Activated CD8-positive, alpha-beta T cell treated with anti-CD3 and anti-CD28 coated beads for 36 hours (primary cell): ENCODE measurements around the gene DDX41. TPM values are rescaled to one million over a fixed set of nuclear protein-coding genes. Genes with fewer than 3 reads are reported as not detected.

Source experiments
- ATAC-seq: fragments of 200-7000 bp; cut with Tn5 transposase; one replicate; pipeline ENCODE4 v1.10.0; 2021; ENCODE audit warnings: mild to moderate bottlenecking, moderate library complexity
- CTCF ChIA-PET: fragments of 350-600 bp; sonication (Branson Sonifier 250); formaldehyde crosslinking; loops from one replicate; lab custom pipeline; 2021; ENCODE audit warnings: antibody characterized with exemption; lab: Charles Lee
- POLR2A ChIA-PET: fragments of 350-600 bp; sonication (Branson Sonifier 250); formaldehyde crosslinking; loops from one replicate; lab custom pipeline; 2021; ENCODE audit warnings: antibody characterized with exemption; lab: Charles Lee
- DNase-seq: peaks from one replicate; pipeline ENCODE4 v3.0.0-alpha.2; 2020
- H3K27ac Mint-ChIP-seq: one replicate; pipeline ENCODE4 v1.8.0; 2021; ENCODE audit warnings: mild to moderate bottlenecking, mixed read lengths
- H3K27me3 Mint-ChIP-seq: one replicate; pipeline ENCODE4 v1.8.0; 2021; ENCODE audit warnings: mixed read lengths
- H3K36me3 Mint-ChIP-seq: one replicate; pipeline ENCODE4 v1.8.0; 2021; ENCODE audit warnings: low read depth, mixed read lengths
- H3K4me1 Mint-ChIP-seq: one replicate; pipeline ENCODE4 v1.8.0; 2021; ENCODE audit warnings: low read depth, mixed read lengths
- H3K4me3 Mint-ChIP-seq: one replicate; pipeline ENCODE4 v1.8.0; 2021; ENCODE audit warnings: mild to moderate bottlenecking, moderate library complexity, mixed read lengths
- H3K9me3 Mint-ChIP-seq: one replicate; pipeline ENCODE4 v1.8.0; 2021; ENCODE audit warnings: mixed read lengths
- CTCF ChIP-seq: fragments of 200-600 bp; IDR thresholded peaks from one replicate; pipeline ENCODE4 v1.8.0; 2022; ENCODE audit warnings: antibody characterized with exemption, mild to moderate bottlenecking
- intact Hi-C: fragments of 100-400 bp; cut with micrococcal nuclease; formaldehyde crosslinking; loops from one replicate; pipeline ENCODE4 v1.10.0; 2022
- total RNA-seq, 2 experiments: library from RNA; stranded (reverse); gene quantifications; one replicate each; pipeline ENCODE4 v1.2.3, GENCODE V29; 2021

The DDX41 gene
- total RNA-seq, 2 experiments from 2014 or later, result 226 to 228 TPM

GRCh38 chr5:177555665-177556064 is 38.9 kb upstream of the DDX41 start:
- ChIA-PET CTCF (interaction anchor here (0.7 kb wide), 1 partner anchor 906 kb away, joined by 3 read pairs; no protein-coding TSS in a partner anchor), POLR2A (interaction anchor here (0.7 to 0.8 kb wide), 2 partner anchors 37 to 60 kb away, joined by 3 to 5 read pairs; no protein-coding TSS in a partner anchor)
- peaks cover 17% of the 10 kb centered on the region for H3K36me3 Mint-ChIP-seq
- DNase-seq, result no peak
- peaks cover 30% of the 10 kb centered on the region for H3K4me1 Mint-ChIP-seq
- no peaks in the 10 kb centered on the region for H3K9me3 Mint-ChIP-seq
- no peak overlapping the region for H3K27ac Mint-ChIP-seq
- H3K4me3 Mint-ChIP-seq, result no peak overlapping the region
- intact Hi-C loops, result no loop called here
- no peak for TF ChIP-seq CTCF
- H3K27me3 Mint-ChIP-seq, result no peaks in the 10 kb centered on the region
- ATAC-seq, result no peak

GRCh38 chr5:177555228-177555627 is 38.5 kb upstream of the DDX41 start:
- H3K27ac Mint-ChIP-seq, result no peak overlapping the region
- no peaks in the 10 kb centered on the region for H3K27me3 Mint-ChIP-seq
- no peaks in the 10 kb centered on the region for H3K9me3 Mint-ChIP-seq
- peaks cover 30% of the 10 kb centered on the region for H3K4me1 Mint-ChIP-seq
- ATAC-seq, result no peak
- H3K36me3 Mint-ChIP-seq, result peaks cover 20% of the 10 kb centered on the region
- ChIA-PET CTCF (interaction anchor here (0.7 kb wide), 1 partner anchor 906 kb away, joined by 3 read pairs; no protein-coding TSS in a partner anchor), POLR2A (interaction anchor here (0.7 to 0.8 kb wide), 2 partner anchors 38 to 61 kb away, joined by 3 to 5 read pairs; no protein-coding TSS in a partner anchor)
- peak overlapping the region; percentile 76 for H3K4me3 Mint-ChIP-seq
- DNase-seq, result no peak
- intact Hi-C loops, result no loop called here
- TF ChIP-seq CTCF, result no peak

GRCh38 chr5:177554474-177555111 is 37.8 kb upstream of the DDX41 start, which contains the start of gene FAM193B:
Gene FAM193B (minus strand): TSS chr5:177554563. CDS start chr5:177554458, 105 bp downstream.
- no peaks in the 10 kb centered on the region for H3K9me3 Mint-ChIP-seq
- peak; percentile 100 for ATAC-seq
- peaks cover 30% of the 10 kb centered on the region for H3K4me1 Mint-ChIP-seq
- TF ChIP-seq CTCF, result no peak
- H3K36me3 Mint-ChIP-seq, result peaks cover 22% of the 10 kb centered on the region
- CTCF ChIA-PET, result no interaction called here
- intact Hi-C loops, result no loop called here
- POLR2A ChIA-PET, result interaction anchor here (1.2 kb wide), 1 partner anchor 16 kb away, joined by 3 read pairs; no protein-coding TSS in a partner anchor
- H3K27ac Mint-ChIP-seq, result peak within 1 kb of the TSS; percentile 50
- H3K4me3 Mint-ChIP-seq, result peak within 1 kb of the TSS; percentile 78
- peak; percentile 97 for DNase-seq
- no peaks in the 10 kb centered on the region for H3K27me3 Mint-ChIP-seq

GRCh38 chr5:177553671-177554429 is 37.1 kb upstream of the DDX41 start:
- peaks cover 23% of the 10 kb centered on the region for H3K36me3 Mint-ChIP-seq
- ATAC-seq, result peak; percentile 41
- H3K27ac Mint-ChIP-seq, result peak overlapping the region; percentile 25
- H3K27me3 Mint-ChIP-seq, result no peaks in the 10 kb centered on the region
- ChIA-PET CTCF (interaction anchor here (0.9 to 1.4 kb wide), 2 partner anchors 9 to 38 kb away, joined by 3 read pairs; partner anchors contain the start of gene TMED9), POLR2A (interaction anchor here (0.8 to 1.2 kb wide), 2 partner anchors 15 to 38 kb away, joined by 3 to 4 read pairs; no protein-coding TSS in a partner anchor)
- peaks cover 30% of the 10 kb centered on the region for H3K4me1 Mint-ChIP-seq
- no peaks in the 10 kb centered on the region for H3K9me3 Mint-ChIP-seq
- TF ChIP-seq CTCF, result no peak
- intact Hi-C loops, result no loop called here
- peak overlapping the region; percentile 78 for H3K4me3 Mint-ChIP-seq
- DNase-seq, result peak; percentile 54
